ENCODE results near the gene TEKT3. TPM values are rescaled to one million over a fixed set of nuclear protein-coding genes. Genes with fewer than 3 reads are reported as not detected.

Gene TEKT3
- total RNA-seq, 4 donors from 2014 or later, result 0.41 to 0.48 TPM; not detected in 2

GRCh38 chr17:15371376-15372130 is 30.2 kb upstream of the TEKT3 start:
- Histone ChIP-seq H3K36me3 (no peaks in the 10 kb centered on the region), H3K4me1 (peaks cover 0 to 10% (median 4%) of the 10 kb centered on the region in 4 donors), H3K4me3 (no peak overlapping the region), H3K9me3 (no peaks in the 10 kb centered on the region), H3K27me3 (no peaks in the 10 kb centered on the region), H3K27ac (no peak overlapping the region)
- in situ Hi-C loops (cut with MboI; ENCODE audit: low pct_ligation_motif_present in 1 of 4, low pct_unique_long_range_greater_than_20kb in 1 of 4, low sequenced_read_pairs in 3 of 4), result no loop called here
- TF ChIP-seq POLR2A (IDR thresholded peaks at IDR 0.05) (no peak), POLR2AphosphoS5 (IDR thresholded peaks at IDR 0.05) (no peak), CTCF (IDR thresholded peaks at IDR 0.05) (no peak), EP300 (IDR thresholded peaks at IDR 0.05; ENCODE audit: low read depth) (no peak)
- intact Hi-C loops (cut with DNase I; ENCODE audit: low total_unique reads), result no loop called here
- no peak for DNase-seq
- WGBS, 2 donors (ENCODE audit: low coverage in 1 of 2), result 86 to 92% methylated on average over 9 of the region's 9 CpGs

GRCh38 chr17:15368600-15368999 is 27.2 kb upstream of the TEKT3 start:
- DNase-seq, result no peak
- peaks cover 0 to 10% (median 4%) of the 10 kb centered on the region in 4 donors for H3K4me1 ChIP-seq
- H3K27ac ChIP-seq, result peak overlapping the region in 2 of 4 donors; percentile 13 to 31

GRCh38 chr17:15366026-15366425 is 24.6 kb upstream of the TEKT3 start:
- TF ChIP-seq POLR2AphosphoS5 (IDR thresholded peaks at IDR 0.05) (no peak), EP300 (IDR thresholded peaks at IDR 0.05; ENCODE audit: low read depth) (no peak)
- no peak overlapping the region for H3K4me3 ChIP-seq
- H3K4me1 ChIP-seq, result peaks cover 0 to 10% (median 4%) of the 10 kb centered on the region in 4 donors
- in situ Hi-C loops (cut with MboI; ENCODE audit: low pct_ligation_motif_present in 1 of 4, low pct_unique_long_range_greater_than_20kb in 1 of 4, low sequenced_read_pairs in 3 of 4), result no loop called here
- intact Hi-C loops (cut with DNase I; ENCODE audit: low total_unique reads), result no loop called here
- H3K9me3 ChIP-seq, result no peaks in the 10 kb centered on the region
- 89 to 91% methylated on average over 3 to 4 of the region's 4 CpGs for WGBS, 2 donors (ENCODE audit: low coverage in 1 of 2)
- no peak for DNase-seq
- H3K27me3 ChIP-seq, result no peaks in the 10 kb centered on the region
- no peak overlapping the region for H3K27ac ChIP-seq
- H3K36me3 ChIP-seq, result no peaks in the 10 kb centered on the region

More at GRCh38 chr17:15368600-15368999, 27.2 kb upstream of the TEKT3 start:
- no peak for TF ChIP-seq CTCF (IDR thresholded peaks at IDR 0.05)
- no peak for TF ChIP-seq EP300 (IDR thresholded peaks at IDR 0.05; ENCODE audit: low read depth)
- TF ChIP-seq POLR2AphosphoS5 (IDR thresholded peaks at IDR 0.05), result no peak
- no peak for TF ChIP-seq POLR2A (IDR thresholded peaks at IDR 0.05)
- intact Hi-C loops (cut with DNase I; ENCODE audit: low total_unique reads) (no loop called here), in situ Hi-C loops (cut with MboI; ENCODE audit: low pct_ligation_motif_present in 1 of 4, low pct_unique_long_range_greater_than_20kb in 1 of 4, low sequenced_read_pairs in 3 of 4) (no loop called here)
- 19 to 35% methylated on average over 2 of the region's 2 CpGs for WGBS, 2 donors (ENCODE audit: low coverage in 1 of 2)
- Histone ChIP-seq H3K36me3 (no peaks in the 10 kb centered on the region), H3K4me3 (no peak overlapping the region), H3K27me3 (no peaks in the 10 kb centered on the region), H3K9me3 (no peaks in the 10 kb centered on the region)

- no peaks in the 10 kb centered on the region for H3K9me3 ChIP-seq
- intact Hi-C loops (cut with DNase I; ENCODE audit: low total_unique reads) (no loop called here), in situ Hi-C loops (cut with MboI; ENCODE audit: low pct_ligation_motif_present in 1 of 4, low pct_unique_long_range_greater_than_20kb in 1 of 4, low sequenced_read_pairs in 3 of 4) (no loop called here)
- no peak overlapping the region for H3K4me3 ChIP-seq
- H3K4me1 ChIP-seq, result peaks cover 0 to 9% (median 4%) of the 10 kb centered on the region in 4 donors
- H3K36me3 ChIP-seq, result no peaks in the 10 kb centered on the region
- 50 to 79% methylated on average over 3 of the region's 3 CpGs for WGBS, 2 donors (ENCODE audit: low coverage in 1 of 2)
- no peaks in the 10 kb centered on the region for H3K27me3 ChIP-seq
- H3K27ac ChIP-seq, result no peak overlapping the region
- TF ChIP-seq POLR2A (IDR thresholded peaks at IDR 0.05) (no peak), CTCF (IDR thresholded peaks at IDR 0.05) (no peak), EP300 (IDR thresholded peaks at IDR 0.05; ENCODE audit: low read depth) (no peak), POLR2AphosphoS5 (IDR thresholded peaks at IDR 0.05) (no peak)
- no peak for DNase-seq
Observed at GRCh38 chr17:15364615-15365014, 23.2 kb upstream of the TEKT3 start.
